ENCODE data around the gene AP1M1.
"Not testable (repeated sequence)": the region's sequence is repeated elsewhere in the genome, so short reads cannot be mapped to it uniquely, and the experiment has no call there.

Gene AP1M1

DNA sequence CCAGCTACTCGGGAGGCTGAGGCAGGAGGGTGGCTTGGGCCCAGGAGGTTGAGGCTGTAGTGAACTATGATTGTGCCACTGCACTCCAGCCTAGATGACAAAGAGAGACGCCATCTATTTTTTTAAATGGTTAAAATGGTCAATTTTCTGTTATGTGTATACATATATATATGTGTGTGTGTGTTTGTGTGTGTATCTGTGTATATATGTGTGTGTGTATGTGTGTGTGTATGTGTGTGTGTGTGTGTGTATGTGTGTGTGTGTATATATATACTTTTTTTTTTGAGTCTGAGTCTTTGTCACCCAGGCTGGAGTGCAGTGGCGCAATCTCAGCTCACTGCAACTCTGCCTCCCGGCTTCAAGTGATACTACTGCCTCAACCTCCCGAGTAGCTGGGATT lies 84.0 kb downstream of the AP1M1 start:
- no peaks in the 10 kb centered on the region for H3K9me2 ChIP-seq (replicated peaks; ENCODE audit: control insufficient read depth, low read length)
- H3F3A ChIP-seq (ENCODE audit: control insufficient read depth, insufficient read depth), result 0 out of 2 replicates have a peak, but pooled peaks cover 3% of the 10 kb centered on the region
- H3K4me3 ChIP-seq (ENCODE audit: low read length), result no peak overlapping the region
- no peak overlapping the region for H3K27ac ChIP-seq (ENCODE audit: low read depth, low read length)
- TF ChIP-seq, protein P1, sequence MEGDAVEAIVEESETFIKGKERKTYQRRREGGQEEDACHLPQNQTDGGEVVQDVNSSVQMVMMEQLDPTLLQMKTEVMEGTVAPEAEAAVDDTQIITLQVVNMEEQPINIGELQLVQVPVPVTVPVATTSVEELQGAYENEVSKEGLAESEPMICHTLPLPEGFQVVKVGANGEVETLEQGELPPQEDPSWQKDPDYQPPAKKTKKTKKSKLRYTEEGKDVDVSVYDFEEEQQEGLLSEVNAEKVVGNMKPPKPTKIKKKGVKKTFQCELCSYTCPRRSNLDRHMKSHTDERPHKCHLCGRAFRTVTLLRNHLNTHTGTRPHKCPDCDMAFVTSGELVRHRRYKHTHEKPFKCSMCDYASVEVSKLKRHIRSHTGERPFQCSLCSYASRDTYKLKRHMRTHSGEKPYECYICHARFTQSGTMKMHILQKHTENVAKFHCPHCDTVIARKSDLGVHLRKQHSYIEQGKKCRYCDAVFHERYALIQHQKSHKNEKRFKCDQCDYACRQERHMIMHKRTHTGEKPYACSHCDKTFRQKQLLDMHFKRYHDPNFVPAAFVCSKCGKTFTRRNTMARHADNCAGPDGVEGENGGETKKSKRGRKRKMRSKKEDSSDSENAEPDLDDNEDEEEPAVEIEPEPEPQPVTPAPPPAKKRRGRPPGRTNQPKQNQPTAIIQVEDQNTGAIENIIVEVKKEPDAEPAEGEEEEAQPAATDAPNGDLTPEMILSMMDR (IDR thresholded peaks at IDR 0.05; ENCODE audit: low read depth, low read length, poor library complexity, severe bottlenecking), result no peak
- no peak for TF ChIP-seq EZH2phosphoT487 (IDR thresholded peaks at IDR 0.05; ENCODE audit: borderline replicate concordance, low read length)
- H3K4me1 ChIP-seq (ENCODE audit: control insufficient read depth, low read length), result peaks cover 13% of the 10 kb centered on the region
- no peak overlapping the region for H3K4me2 ChIP-seq (ENCODE audit: low read length)
- no peaks in the 10 kb centered on the region for H4K20me1 ChIP-seq (ENCODE audit: control insufficient read depth, insufficient read depth, low read depth, low read length)
- no peaks in the 10 kb centered on the region for H3K79me2 ChIP-seq (ENCODE audit: control insufficient read depth, low read length)
- peaks cover 28% of the 10 kb centered on the region for H3K27me3 ChIP-seq (ENCODE audit: control insufficient read depth, low read length)
- no peaks in the 10 kb centered on the region for H3K36me3 ChIP-seq (ENCODE audit: control insufficient read depth, low read length)
- no peaks in the 10 kb centered on the region for H3K9me3 ChIP-seq (ENCODE audit: control insufficient read depth, insufficient read depth, low read length)

- Histone ChIP-seq H3K9me2 (replicated peaks; ENCODE audit: control insufficient read depth, low read length) (no peaks in the 10 kb centered on the region), H3K4me3 (ENCODE audit: low read length) (peak overlapping the region; percentile 38), H3K4me2 (ENCODE audit: low read length) (peak overlapping the region; percentile 53), H3K27me3 (ENCODE audit: control insufficient read depth, low read length) (peaks cover 34% of the 10 kb centered on the region), H3K36me3 (ENCODE audit: control insufficient read depth, low read length) (no peaks in the 10 kb centered on the region), H3K79me2 (ENCODE audit: control insufficient read depth, low read length) (no peaks in the 10 kb centered on the region), H3K4me1 (ENCODE audit: control insufficient read depth, low read length) (peaks cover 13% of the 10 kb centered on the region), H4K20me1 (ENCODE audit: control insufficient read depth, insufficient read depth, low read depth, low read length) (no peaks in the 10 kb centered on the region), H3K9me3 (ENCODE audit: control insufficient read depth, insufficient read depth, low read length) (no peaks in the 10 kb centered on the region), H3K27ac (ENCODE audit: low read depth, low read length) (no peak overlapping the region), H3F3A (ENCODE audit: control insufficient read depth, insufficient read depth) (0 out of 2 replicates have a peak, but pooled peaks cover 3% of the 10 kb centered on the region)
- TF ChIP-seq, protein P1 (IDR thresholded peaks at IDR 0.05; ENCODE audit: low read depth, low read length, poor library complexity, severe bottlenecking), result no peak
- TF ChIP-seq EZH2phosphoT487 (IDR thresholded peaks at IDR 0.05; ENCODE audit: borderline replicate concordance, low read length), result no peak
Observed at GRCh38 chr19:16283210-16284061, 85.7 kb downstream of the AP1M1 start.

DNA sequence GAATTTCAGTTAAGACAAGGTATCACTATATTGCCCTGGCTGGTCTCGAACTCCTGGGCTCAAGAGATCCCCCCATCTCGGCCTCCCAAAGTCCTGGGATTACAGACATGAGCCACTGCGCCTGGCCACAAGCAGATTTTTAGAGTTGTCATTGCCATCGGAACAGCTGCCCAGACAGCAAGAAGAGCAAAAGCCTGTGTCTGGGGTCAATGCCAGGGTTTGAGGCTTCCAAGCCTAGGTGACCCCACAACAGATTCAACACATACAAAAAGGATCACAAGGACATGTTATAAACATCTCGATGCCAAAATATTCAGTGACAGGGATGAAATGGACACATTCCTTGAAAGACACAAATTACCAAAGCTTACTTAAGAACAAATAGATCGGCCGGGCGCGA lies 86.8 kb downstream of the AP1M1 start:
- Histone ChIP-seq H3K9me3 (ENCODE audit: control insufficient read depth, insufficient read depth, low read length) (no peaks in the 10 kb centered on the region), H4K20me1 (ENCODE audit: control insufficient read depth, insufficient read depth, low read depth, low read length) (no peaks in the 10 kb centered on the region), H3K27me3 (ENCODE audit: control insufficient read depth, low read length) (peaks cover 34% of the 10 kb centered on the region), H3K79me2 (ENCODE audit: control insufficient read depth, low read length) (no peaks in the 10 kb centered on the region), H3K4me1 (ENCODE audit: control insufficient read depth, low read length) (peaks cover 13% of the 10 kb centered on the region), H3K9me2 (replicated peaks; ENCODE audit: control insufficient read depth, low read length) (no peaks in the 10 kb centered on the region), H3K27ac (ENCODE audit: low read depth, low read length) (no peak overlapping the region), H3K4me3 (ENCODE audit: low read length) (no peak overlapping the region), H3K36me3 (ENCODE audit: control insufficient read depth, low read length) (no peaks in the 10 kb centered on the region), H3F3A (ENCODE audit: control insufficient read depth, insufficient read depth) (0 out of 2 replicates have a peak, but pooled peaks cover 3% of the 10 kb centered on the region), H3K4me2 (ENCODE audit: low read length) (no peak overlapping the region)
- TF ChIP-seq, protein P1 (IDR thresholded peaks at IDR 0.05; ENCODE audit: low read depth, low read length, poor library complexity, severe bottlenecking), result no peak
- no peak for TF ChIP-seq EZH2phosphoT487 (IDR thresholded peaks at IDR 0.05; ENCODE audit: borderline replicate concordance, low read length)

- not testable (repeated sequence) for H3K36me3 ChIP-seq (ENCODE audit: control insufficient read depth, low read length); H3K79me2 ChIP-seq (ENCODE audit: control insufficient read depth, low read length); H3K27ac ChIP-seq (ENCODE audit: low read depth, low read length); H3K9me2 ChIP-seq (replicated peaks; ENCODE audit: control insufficient read depth, low read length); H3K4me2 ChIP-seq (ENCODE audit: low read length); H3K9me3 ChIP-seq (ENCODE audit: control insufficient read depth, insufficient read depth, low read length); H4K20me1 ChIP-seq (ENCODE audit: control insufficient read depth, insufficient read depth, low read depth, low read length); H3K4me3 ChIP-seq (ENCODE audit: low read length); H3F3A ChIP-seq (ENCODE audit: control insufficient read depth, insufficient read depth)
- peaks cover 34% of the 10 kb centered on the region for H3K27me3 ChIP-seq (ENCODE audit: control insufficient read depth, low read length)
- peaks cover 13% of the 10 kb centered on the region for H3K4me1 ChIP-seq (ENCODE audit: control insufficient read depth, low read length)
Observed at GRCh38 chr19:16285079-16285478, 87.4 kb downstream of the AP1M1 start.
